Epidermal melanocyte (primary cell): ENCODE measurements around the gene AGPS.

Experiments
- DNase-seq: peaks from one replicate; pipeline ENCODE4 v3.0.0; 2011; ENCODE audit warnings: low spot score; ENCODE audit not compliant: insufficient read length

The AGPS gene

GRCh38 chr2:177586154-177586553 lies 193.6 kb downstream of the AGPS start:
- no peak for DNase-seq

- DNase-seq, result no peak
Measured at GRCh38 chr2:177587371-177587770, 194.8 kb downstream of the AGPS start.

GRCh38 chr2:177588671-177589070 lies 196.1 kb downstream of the AGPS start:
- no peak for DNase-seq

GRCh38 chr2:177589186-177589585 lies 196.6 kb downstream of the AGPS start:
- no peak for DNase-seq

- no peak for DNase-seq
Measured at GRCh38 chr2:177592397-177592796, 199.8 kb downstream of the AGPS start.

GRCh38 chr2:177592945-177593344 lies 200.4 kb downstream of the AGPS start:
- DNase-seq, result no peak

GRCh38 chr2:177593402-177593801 lies 200.8 kb downstream of the AGPS start:
- DNase-seq, result no peak
